Jurkat, Clone E6-1 (cell line): ENCODE measurements around the gene EFEMP2.

ENCODE experiments used
- DNase-seq: peaks from one replicate; pipeline ENCODE4 v3.0.0-alpha.2; 2011; ENCODE audit warnings: low read depth, low spot score
- H3K4me3 ChIP-seq: 2 replicates; pipeline ENCODE4 v1.5.1; 2011; ENCODE audit warnings: mild to moderate bottlenecking, low read length, control low read depth, moderate library complexity

The EFEMP2 gene

DNA sequence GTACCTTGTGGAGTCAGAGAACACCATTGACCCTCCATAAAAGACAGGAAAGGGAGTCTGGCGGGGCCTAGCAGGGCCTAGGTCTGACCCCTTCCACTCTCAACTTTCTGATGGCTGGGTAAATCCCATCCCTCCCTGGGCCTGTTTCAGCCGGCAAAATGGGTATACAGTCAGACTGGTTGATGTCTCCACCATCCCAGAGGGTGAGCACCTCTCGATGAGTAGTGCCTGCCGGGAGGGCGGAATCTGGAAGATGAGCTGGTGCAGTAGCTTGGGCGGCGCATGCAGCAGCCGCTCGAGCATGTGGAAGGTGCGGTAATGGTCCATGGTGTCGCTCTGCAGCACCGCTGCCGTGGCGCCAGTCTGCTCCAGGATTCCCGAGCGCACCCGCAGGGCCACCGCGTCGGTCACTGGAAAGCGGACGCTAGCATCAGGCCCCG, 15.1 kb upstream of the EFEMP2 start:
- peak overlapping the region; percentile 92 for H3K4me3 ChIP-seq
- DNase-seq: no peak

DNA sequence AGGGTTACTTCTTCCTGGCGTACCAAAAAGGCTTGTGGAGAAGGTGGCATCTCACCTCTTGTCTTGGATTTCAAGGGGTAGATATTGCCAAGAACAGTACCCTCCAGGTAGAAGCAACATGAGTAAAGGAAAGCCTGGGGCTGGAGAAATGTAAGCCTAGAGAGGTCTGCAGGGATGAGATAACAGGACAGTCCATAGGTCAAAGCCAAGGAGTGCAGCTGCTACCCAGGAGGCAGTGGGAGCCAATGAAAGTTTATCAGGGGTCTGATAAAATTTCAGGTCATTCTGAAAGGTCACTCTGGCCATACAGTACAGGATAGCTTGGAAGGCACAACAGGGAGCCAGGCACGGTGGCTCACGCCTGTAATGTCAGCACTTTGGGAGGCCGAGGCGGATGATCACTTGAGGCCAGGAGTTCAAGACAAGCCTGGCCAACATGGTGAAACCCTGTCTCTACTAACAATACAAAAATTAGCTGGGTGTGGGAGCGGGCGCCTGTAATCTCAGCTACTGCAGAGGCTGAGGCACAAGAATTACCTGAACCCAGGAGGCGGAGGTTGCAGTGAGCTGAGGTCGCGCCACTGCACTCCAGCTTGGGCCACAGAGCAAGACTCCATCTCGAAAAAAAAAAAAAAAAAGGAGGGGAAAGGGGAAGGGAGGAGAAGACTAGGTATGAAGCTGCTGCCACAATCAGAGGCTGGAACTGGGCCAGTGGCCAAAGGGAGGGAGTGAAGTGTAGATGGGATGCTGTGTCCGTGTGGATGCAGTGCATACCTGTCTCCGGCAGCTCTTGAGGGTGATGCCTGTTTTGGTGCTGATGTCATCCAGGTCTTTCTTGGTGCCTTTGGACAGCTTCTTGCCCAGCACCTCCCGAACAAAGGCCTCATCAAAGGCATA, 14.5 kb upstream of the EFEMP2 start:
- H3K4me3 ChIP-seq: peak overlapping the region; percentile 92
- no peak for DNase-seq

DNA sequence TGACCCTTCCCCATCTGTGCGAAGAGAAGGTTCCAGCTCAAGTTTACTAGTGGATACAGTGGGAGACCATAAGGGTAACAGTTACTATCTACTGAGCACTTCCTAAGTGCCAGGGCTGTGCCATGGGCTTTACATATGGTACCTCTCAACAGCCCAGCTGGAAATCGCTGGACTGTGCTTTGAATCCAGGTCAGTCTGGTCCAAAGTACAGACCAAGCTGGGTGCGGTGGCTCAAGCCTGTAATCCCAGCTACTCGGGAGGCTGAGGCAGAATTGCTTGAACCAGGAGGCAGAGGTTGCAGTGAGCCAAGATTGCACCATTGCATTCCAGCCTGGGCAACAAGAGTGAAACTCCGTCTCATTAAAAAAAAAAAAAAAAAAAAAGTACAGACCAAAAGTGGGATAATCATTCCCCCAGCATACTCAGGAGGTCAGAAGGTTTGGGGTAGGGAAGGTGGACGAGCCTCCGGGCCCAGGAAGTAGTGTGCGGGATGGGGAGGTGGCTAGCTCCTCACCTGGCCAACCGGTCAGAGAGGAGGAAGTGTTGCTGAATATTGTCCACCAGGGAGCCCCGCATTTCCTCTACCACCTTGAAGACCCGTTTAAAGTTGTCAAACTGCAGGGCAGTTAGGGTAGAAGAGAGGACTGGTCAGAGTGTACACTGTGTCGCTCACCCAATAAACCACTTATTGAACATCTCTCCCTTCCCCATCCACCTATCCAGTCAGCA, 13.4 kb upstream of the EFEMP2 start:
- no peak for DNase-seq
- no peak overlapping the region for H3K4me3 ChIP-seq

DNA sequence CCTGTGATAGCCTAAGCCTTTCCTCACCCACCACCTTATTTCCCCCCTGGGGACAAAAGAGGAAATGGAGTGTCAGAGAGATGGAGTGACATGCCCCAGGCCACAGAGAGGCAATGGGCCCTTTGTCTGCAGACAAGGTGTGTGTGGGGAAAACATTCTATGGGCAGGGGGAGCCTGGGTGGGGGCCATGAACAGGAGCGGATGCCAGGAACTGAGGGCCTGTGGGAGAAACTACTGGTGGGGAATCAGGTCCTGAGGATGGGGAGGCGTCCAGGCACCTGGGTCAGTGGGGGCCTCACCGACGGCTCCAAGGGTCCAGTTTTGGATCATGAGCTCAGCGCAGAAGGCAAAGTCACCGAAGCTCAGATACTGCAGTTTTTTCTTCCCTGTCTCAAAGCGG, 12.6 kb upstream of the EFEMP2 start:
- no peak for DNase-seq
- H3K4me3 ChIP-seq: no peak overlapping the region

DNA sequence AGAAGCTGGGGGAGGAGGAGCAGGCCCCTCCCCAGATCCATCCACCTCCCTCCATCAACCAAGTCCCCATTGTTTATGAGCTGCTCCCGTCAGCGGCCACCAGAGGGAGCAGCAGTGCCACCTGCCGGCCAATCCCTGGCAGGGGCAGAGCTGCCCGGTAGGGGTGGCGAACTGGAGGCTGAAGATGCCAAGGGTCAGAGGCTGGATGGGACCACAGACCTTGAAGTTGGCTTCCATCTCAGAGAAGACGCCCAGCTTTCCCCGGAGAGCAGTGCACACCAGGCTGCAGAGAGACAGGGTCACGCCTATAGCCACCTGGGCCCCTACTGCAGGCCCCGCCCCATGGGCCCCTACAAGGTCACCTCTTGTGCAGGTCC, 12.1 kb upstream of the EFEMP2 start:
- peak; percentile 71 for DNase-seq
- H3K4me3 ChIP-seq: no peak overlapping the region

DNA sequence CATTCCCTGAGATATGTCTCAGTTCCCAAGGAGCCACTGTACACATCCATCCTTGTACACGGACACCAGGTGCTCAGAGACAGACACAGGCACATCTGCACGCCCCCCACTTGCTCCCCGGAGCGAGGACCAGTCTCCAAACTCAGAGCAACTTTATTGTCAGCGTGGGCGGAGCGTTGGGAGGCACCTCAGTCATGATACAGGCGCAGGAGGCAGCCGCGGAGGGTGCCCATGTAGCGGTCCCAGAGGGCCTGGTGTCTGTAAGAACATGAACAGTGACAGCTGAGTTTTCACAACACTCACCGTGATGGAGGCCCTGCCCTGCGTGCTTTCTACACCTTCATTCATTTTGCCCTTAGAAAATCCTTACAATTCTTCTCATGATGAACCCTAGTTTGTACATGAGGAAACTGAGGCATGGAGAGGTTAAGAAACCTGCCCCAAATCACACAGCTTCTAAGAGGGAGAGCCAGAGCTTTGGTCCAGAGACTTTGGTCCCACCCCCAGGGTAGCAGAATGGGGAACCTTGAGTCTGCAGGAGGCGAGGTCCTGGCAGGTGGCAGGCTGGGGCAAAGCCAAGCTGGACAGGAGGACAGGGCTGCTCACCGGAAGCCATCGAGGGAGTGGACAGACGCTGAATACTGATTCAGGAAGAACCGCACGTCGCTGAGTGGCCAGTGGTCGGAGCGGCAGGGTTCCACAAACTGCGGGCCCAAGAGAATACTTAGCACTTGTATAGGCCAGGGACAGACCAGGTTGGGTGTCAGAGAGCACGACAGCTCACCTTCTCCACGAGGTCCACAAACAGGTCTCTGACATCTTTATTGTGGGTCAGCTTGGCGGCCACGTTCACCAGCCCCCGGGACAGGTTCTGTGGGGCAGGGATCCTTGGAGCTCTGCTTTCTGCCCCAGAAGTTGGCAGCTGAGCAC, 11.5 kb upstream of the EFEMP2 start:
- H3K4me3 ChIP-seq: no peak overlapping the region
- no peak for DNase-seq

DNA sequence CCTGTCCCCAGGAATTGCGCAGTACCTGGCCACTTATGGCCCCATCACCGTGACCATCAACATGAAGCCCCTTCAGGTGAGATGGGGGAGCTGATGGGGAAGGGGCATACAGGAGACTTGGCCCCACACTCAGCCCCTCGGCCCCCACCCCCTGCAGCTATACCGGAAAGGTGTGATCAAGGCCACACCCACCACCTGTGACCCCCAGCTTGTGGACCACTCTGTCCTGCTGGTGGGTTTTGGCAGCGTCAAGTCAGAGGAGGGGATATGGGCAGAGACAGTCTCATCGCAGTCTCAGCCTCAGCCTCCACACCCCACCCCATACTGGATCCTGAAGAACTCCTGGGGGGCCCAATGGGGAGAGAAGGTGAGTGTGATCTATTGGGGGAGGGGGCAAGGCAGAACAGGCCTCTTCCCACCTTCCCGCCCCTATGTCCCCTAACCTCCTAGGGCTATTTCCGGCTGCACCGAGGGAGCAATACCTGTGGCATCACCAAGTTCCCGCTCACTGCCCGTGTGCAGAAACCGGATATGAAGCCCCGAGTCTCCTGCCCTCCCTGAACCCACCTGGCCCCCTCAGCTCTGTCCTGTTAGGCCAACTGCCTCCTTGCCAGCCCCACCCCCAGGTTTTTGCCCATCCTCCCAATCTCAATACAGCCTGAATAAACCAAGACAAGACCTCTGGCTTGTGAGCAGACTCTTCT, 10.6 kb upstream of the EFEMP2 start:
- no peak for DNase-seq
- H3K4me3 ChIP-seq: no peak overlapping the region

DNA sequence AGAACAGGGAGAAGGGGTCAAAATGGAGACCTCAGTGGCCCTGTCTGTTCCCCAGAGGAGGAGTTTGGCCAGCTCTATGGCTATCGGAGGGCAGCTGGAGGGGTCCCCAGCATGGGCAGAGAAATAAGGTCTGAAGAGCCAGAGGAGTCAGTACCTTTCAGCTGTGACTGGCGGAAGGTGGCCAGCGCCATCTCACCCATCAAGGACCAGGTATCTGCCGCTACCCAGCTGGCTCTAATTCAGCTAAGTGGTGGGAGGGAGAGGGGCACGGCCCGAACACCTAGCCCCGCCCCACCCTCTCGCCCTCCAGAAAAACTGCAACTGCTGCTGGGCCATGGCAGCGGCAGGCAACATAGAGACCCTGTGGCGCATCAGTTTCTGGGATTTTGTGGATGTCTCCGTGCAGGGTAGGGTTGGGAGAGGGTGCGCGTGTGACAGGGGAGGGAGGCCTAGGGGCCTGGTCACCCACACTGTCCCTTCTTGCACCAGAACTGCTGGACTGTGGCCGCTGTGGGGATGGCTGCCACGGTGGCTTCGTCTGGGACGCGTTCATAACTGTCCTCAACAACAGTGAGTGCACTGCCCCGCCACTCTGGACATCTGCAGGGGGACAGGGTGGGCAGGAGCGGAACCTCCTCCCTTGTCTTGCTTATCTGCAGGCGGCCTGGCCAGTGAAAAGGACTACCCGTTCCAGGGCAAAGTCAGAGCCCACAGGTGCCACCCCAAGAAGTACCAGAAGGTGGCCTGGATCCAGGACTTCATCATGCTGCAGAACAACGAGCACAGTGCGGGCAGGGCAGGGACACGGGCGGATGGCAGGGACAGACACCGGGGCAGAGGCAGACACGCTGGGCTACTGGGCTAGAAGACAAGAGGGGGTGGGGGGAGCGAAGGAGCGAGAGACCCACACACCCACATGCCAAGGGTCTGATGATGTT, 9.8 kb upstream of the EFEMP2 start:
- DNase-seq: no peak
- H3K4me3 ChIP-seq: no peak overlapping the region

DNA sequence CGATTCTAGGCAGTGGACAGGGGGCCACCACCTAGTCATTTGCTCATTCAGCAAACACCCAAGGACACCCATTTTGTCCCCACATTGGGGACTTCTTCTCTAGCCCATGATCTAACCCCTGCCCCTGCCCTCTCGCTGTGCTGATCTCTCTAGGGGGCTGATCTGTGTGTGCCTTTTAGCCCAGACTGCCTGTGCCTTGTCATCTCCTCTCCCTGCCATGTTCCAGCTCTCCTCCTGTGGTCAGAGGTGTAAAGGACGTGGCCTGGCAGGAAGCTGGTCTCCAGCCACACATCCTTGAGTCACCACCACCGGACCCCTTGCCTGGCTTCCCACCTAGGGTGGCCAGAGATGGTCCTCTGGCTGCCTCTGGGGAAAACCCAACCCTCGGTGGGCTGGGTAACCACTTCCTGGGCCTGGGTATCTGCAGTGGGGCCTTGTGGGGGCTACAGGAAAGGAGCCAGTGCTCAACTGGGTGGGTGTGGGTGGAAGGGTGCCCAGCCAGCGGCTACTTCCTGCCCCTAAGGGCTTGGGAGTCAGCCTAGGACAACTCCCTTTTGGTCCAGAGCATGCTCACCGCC, 8.3 kb upstream of the EFEMP2 start:
- no peak for DNase-seq
- no peak overlapping the region for H3K4me3 ChIP-seq

DNA sequence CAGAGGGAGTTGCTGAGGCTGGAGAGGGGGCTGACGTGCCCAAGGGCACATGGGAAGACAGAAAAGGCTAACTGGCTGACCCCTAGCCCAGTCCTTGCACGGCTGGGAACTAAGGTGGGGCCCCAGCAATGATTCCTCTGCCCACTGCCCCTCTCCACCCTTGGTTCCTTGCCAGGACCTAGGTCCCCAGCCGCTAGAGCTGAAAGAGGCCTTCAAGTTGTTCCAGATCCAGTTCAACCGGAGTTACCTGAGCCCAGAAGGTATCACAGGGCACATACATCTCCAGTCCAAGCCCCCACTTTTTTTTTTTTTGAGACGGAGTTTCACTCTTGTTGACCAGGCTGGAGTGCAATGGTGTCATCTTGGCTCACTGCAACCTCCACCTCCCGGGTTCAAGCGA, 7.4 kb upstream of the EFEMP2 start:
- peak overlapping the region; percentile 41 for H3K4me3 ChIP-seq
- no peak for DNase-seq

DNA sequence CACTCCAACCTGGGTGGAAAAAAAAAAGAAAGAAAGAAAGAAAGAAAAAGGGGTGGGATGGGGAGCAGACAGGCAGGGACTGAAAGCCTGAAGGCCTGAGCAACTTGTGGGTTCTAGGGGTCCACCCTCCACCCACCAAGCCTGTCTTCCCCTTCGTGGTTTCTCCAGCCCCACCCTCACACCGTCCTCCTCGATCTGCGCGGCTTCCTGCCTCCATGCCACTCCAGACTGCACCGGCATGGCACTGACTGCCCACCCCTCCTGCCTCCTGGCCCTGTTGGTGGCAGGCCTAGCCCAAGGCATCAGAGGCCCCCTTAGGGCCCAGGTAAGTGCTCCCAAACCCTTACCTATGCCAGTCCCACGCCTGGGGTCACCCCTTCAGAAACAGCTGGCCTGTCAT, 7.0 kb upstream of the EFEMP2 start, which contains the start of gene CTSW:
Gene CTSW (plus strand): TSS at position 221 of the 400 bp plus-strand sequence. CDS start 18 bp downstream, at position 239.
- peak; percentile 44 for DNase-seq
- peak within 1 kb of the TSS; percentile 41 for H3K4me3 ChIP-seq

DNA sequence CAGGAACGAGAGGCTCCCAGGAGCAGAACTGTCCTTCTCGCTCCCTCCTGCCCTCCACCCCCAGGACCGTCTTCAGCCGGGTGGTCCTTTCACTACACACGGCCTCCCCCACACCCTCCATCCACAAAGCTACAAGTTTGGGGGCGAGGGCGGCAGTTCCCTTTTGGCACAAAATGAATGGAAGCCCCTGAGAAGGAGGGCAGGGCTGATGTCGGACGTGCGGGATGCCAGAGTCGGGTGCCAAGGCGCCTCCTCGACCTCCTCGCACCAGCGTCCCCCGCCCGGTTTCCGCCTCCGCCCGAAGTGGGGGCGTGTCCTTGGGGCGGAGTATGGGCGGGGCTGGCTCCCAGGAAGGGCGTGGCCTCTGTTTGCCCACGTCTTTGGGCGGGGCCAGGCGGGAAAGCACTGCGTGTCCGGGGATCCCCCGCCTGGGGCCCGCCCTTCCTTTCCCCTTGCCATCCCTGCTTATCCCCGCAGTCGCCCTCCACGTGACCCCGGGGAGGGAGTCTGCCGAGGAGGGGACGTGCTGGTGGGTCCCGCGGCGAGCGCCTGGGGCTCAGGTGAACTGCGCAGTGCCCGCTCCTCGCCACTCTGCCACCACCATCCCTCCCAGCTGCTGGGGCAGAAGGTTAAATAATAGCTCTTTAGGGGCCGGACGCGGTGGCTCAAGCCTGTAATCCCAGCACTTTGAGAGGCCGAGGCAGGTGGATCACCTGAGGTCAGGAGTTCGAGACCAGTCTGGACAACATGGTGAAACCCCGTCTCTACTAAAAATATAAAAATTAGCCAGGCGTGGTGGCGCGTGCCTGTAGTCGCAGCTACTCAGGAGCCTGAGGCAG, 937 bp upstream of the EFEMP2 start:
- peak; percentile 80 for DNase-seq
- H3K4me3 ChIP-seq: peak overlapping the region; percentile 65

DNA sequence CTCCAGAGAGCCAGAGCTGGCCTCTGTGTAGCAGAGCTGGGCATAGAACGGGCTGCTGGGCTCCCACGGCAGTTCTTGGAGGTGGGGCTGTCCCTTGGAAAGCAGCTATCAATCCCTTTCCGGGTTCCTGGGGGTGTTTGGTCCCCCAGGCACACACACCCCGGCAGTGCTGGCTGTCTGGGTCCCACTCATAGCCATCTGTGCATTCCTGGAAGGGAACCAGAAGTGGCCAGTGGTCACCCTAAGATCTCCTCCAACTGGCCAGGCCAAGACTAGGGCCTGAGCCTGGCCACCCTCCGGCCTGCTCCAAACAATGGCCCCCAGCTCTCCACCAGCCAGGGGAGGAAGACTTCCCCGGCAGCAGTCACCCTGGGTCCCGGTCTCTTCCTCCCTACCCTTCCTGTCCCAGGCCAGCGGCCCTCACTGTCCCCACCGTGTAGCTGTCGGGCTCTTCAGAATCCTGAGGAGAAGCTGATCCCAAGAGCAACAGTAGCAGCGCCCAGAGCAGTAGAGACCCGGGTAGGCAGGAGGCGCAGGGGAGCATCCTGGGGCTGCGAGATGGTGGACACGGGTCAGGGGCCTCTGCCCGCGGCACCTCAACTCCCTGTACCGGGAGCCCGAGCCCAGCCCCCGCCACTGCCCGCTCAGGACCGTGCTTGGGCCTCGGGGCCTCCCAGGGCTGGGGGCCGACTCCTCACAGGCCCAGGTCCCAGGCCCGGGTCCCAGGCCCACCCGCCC, 620 bp downstream of the EFEMP2 start:
- H3K4me3 ChIP-seq: no peak overlapping the region
- DNase-seq: no peak

DNA sequence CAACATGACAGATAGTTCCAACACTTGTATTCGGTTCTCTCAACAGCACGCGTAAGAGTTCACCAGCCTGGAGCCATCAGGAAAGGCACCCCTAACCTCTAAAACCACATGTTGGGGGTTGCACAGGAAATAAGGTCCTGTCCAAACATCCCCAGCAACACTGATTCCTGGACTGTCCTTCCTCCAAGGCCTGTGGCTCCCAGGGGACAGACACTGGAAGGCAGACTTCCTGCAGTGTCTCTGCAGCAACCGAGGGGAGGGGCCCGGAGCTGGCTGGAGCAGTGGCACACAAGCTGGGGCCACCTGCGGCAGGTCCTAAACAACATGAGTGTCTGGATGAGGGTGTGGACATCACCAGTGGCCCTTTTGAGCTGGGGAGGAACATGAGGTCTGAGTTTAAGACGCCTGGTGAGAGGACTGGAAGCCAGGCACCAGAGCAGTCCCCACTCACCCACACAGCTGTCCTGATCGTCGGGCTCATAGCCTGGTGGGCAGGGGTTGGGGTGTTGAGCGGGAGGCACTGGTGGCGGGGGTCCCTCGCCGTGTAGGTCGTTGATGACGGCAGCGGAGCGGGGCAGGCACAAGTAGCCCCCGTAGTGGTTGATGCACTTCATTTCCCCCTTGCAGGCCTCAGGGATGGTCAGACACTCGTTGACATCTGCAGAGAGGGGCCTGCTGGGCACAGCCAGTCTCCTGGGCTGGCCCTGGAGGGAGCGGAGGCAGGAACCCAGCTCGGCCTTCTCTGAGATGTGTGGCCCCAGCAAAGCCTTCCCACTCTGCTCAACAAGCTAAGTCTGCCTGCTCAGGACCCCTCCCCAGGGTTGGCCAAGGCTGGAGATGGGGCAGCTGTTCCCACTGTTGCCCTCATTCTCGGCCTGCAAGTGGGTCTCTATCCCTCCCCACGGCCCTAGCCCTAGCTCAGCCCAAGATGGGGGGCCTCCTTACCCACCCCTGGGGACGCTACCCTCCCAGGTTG, 1.6 kb downstream of the EFEMP2 start:
- no peak for DNase-seq
- no peak overlapping the region for H3K4me3 ChIP-seq

DNA sequence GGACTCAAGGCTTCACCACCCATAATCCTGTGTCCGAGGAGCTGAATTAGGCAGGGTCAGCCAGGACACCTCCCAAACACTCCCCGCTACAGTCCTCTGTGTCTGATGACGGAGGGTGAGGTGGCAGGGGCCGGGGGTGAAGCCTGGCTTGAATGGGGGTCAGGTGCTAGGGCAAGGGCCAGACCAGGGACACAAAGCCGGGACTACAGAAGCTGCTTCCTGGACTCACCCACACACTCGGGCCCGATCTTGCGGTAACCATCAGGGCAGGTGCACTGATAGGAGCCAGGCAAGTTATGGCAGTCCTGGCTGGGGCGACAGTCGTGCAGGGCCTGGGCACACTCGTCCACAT, 2.3 kb downstream of the EFEMP2 start:
- H3K4me3 ChIP-seq: no peak overlapping the region
- DNase-seq: no peak
